Psoas muscle (tissue), 8 donors: Measurements from ENCODE around the gene RNF186. TPM values are rescaled to one million over a fixed set of nuclear protein-coding genes. Genes with fewer than 3 reads are reported as not detected.

Source experiments
- ATAC-seq, 4 donors: fragments of 200-7000 bp; cut with Tn5 transposase; one replicate each; pipeline ENCODE4 v1.9.1; 2020; ENCODE audit warnings: moderate library complexity in 3 of 4, mild to moderate bottlenecking in 2 of 4
- DNase-seq, 2 donors: peaks; one replicate each; pipeline ENCODE4 v3.0.0-alpha.2; 2020
- H3K27ac ChIP-seq: fragments of 200-600 bp; one replicate; pipeline ENCODE4 v1.8.0; 2022
- H3K27me3 ChIP-seq, 3 donors: fragments of 200-600 bp in 1 of 3; one replicate each; pipeline versions ENCODE4 v1.6.1 to v1.8.0; 2013 to 2022; ENCODE audit warnings: low read length in 2 of 3, mild to moderate bottlenecking in 2 of 3, moderate library complexity in 1 of 3; ENCODE audit not compliant: insufficient read depth in 3 of 3
- H3K36me3 ChIP-seq, 2 donors: fragments of 200-600 bp in 1 of 2; one replicate each; pipeline versions ENCODE4 v1.6.1 to v1.8.0; 2013 to 2022; ENCODE audit warnings: low read depth in 1 of 2, mild to moderate bottlenecking in 1 of 2, moderate library complexity in 1 of 2; ENCODE audit not compliant: insufficient read depth in 1 of 2
- H3K4me1 ChIP-seq: fragments of 200-600 bp; one replicate; pipeline ENCODE4 v1.8.0; 2022
- H3K4me3 ChIP-seq: fragments of 200-600 bp; one replicate; pipeline ENCODE4 v1.8.0; 2022; ENCODE audit warnings: mild to moderate bottlenecking
- H3K9me3 ChIP-seq: fragments of 200-600 bp; one replicate; pipeline ENCODE4 v1.8.0; 2022
- CTCF ChIP-seq: fragments of 200-600 bp; IDR thresholded peaks from one replicate; pipeline ENCODE4 v1.8.0; 2022; ENCODE audit warnings: antibody characterized with exemption
- WGBS, 3 donors: extraction: QIAGEN DNeasy Blood & Tissue Kit; methylation state at CpG; one replicate each; pipeline versions ENCODE4 v1.1.6 to v1.1.7; 2013; 5-methylcytosine and 5-hydroxymethylcytosine counted together
- intact Hi-C, 2 donors: fragments of 100-400 bp; cut with DNase I; formaldehyde crosslinking; loops; one replicate each; pipeline versions ENCODE4 v1.11.0 to v1.14.2; 2022
- polyA plus RNA-seq, 3 donors: library from polyadenylated mRNA; stranded (reverse); fragments of 200-250 nt; gene quantifications; one replicate each; pipeline ENCODE4 v1.2.3, GENCODE V29; 2013
- total RNA-seq, 4 donors: library from RNA; stranded (reverse); fragmentation: NEBNext Ultra II Directional in 2 of 4; extraction: Animal tissue kit (Norgen Biotek cat#: 25700) in 2 of 4; gene quantifications; one replicate each; pipeline versions ENCODE4 v1.2.1 to v1.2.4, GENCODE V29; 2021 to 2023
- donor health status: healthy with polysubstance abuse.
- donor health status: DM: no; HTN: no; CAD: no; lungs with moderate emphysema.
- donor health status: Bipolar disorder and iron deficiency.
- donor health status: healthy.
- donor health status: DM: yes; HTN: yes; CAD: no.
- donor health status: DM: no; HTN: no; CAD: no.
- donor health status: DM: no; HTN: no; CAD: no.
- donor health status: DM: yes; HTN: yes; CAD: no.

RNF186 gene
- total and polyA plus RNA-seq, 7 donors = 0.08 TPM; not detected in 6

- H3K4me1 ChIP-seq = no peaks in the 10 kb centered on the region
- no peak overlapping the region for H3K4me3 ChIP-seq
- no peaks in the 10 kb centered on the region for H3K36me3 ChIP-seq
- H3K9me3 ChIP-seq = peaks cover 5% of the 10 kb centered on the region
- DNase-seq (no peak), ATAC-seq (no peak)
- no peak for TF ChIP-seq CTCF
- no peak overlapping the region for H3K27ac ChIP-seq
- H3K27me3 ChIP-seq = no peaks in the 10 kb centered on the region
- intact Hi-C loops = loop anchor here in 1 of 2 donors (10.0 kb wide), 1 partner anchor 136 kb away; no protein-coding TSS in a partner anchor
- WGBS, 3 donors = 55 to 66% (median 63%) methylated on average over 2 of the region's 2 CpGs
These were observed 46.0 kb upstream of the RNF186 start for GRCh38 chr1:19861034-19861433.

GRCh38 chr1:19860418-19860817 lies 45.3 kb upstream of the RNF186 start:
- DNase-seq = no peak
- intact Hi-C loops = loop anchor here in 1 of 2 donors (10.0 kb wide), 1 partner anchor 136 kb away; no protein-coding TSS in a partner anchor
- TF ChIP-seq CTCF = no peak
- no peak for ATAC-seq
- peaks cover 5% of the 10 kb centered on the region for H3K9me3 ChIP-seq
- 40 to 67% (median 52%) methylated on average over 2 of the region's 2 CpGs for WGBS, 3 donors
- no peak overlapping the region for H3K27ac ChIP-seq
- no peaks in the 10 kb centered on the region for H3K4me1 ChIP-seq
- no peak overlapping the region for H3K4me3 ChIP-seq
- H3K36me3 ChIP-seq = no peaks in the 10 kb centered on the region
- H3K27me3 ChIP-seq = no peaks in the 10 kb centered on the region

DNA sequence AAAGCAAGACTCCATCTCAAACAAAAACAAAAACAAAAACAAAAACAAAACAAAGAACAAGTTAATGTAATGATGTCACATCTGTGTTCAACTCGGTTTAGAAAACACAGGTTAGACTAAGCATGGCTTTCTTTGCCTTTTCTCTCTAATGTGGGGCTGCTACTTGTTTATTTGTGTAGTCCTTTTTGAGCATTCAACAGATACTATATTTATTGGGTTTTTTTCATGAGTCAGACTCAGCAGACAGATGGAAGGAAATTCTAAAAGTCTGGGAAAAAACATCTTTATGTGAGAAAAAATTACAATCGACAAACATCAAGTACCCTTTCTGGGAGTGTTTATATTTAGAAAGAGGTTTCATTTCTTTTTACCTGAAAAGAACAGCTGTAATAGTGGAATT lies 44.8 kb upstream of the RNF186 start:
- WGBS, 3 donors = 74 to 80% (median 76%) methylated on average over 2 of the region's 2 CpGs
- H3K4me3 ChIP-seq = no peak overlapping the region
- DNase-seq = no peak
- TF ChIP-seq CTCF = no peak
- H3K9me3 ChIP-seq = peaks cover 5% of the 10 kb centered on the region
- intact Hi-C loops = loop anchor here in 1 of 2 donors (10.0 kb wide), 1 partner anchor 135 kb away; no protein-coding TSS in a partner anchor
- no peak for ATAC-seq
- H3K36me3 ChIP-seq = no peaks in the 10 kb centered on the region
- no peak overlapping the region for H3K27ac ChIP-seq
- H3K4me1 ChIP-seq = no peaks in the 10 kb centered on the region
- no peaks in the 10 kb centered on the region for H3K27me3 ChIP-seq

DNA sequence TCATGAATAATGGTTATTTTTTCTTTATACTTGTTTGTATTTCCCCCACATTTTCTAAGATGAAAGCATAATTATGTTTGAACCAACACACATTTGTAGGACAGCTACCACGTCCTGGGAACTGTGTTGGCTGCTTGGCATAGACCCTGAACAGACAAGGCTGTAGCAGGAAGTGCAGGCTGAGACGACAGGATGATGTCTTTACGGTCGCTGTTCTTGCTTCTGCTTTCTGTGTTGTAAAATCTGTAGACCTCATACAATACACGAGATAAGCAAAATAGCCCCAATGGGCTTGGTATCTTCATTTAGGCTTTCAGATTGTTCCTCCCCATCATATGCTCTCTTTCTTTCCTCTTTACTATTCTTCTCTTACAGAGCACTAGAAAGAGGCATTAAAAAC lies 43.8 kb upstream of the RNF186 start:
- H3K4me1 ChIP-seq = no peaks in the 10 kb centered on the region
- no peak overlapping the region for H3K4me3 ChIP-seq
- H3K27me3 ChIP-seq = no peaks in the 10 kb centered on the region
- 17 to 30% (median 25%) methylated on average over 5 of the region's 5 CpGs for WGBS, 3 donors
- H3K27ac ChIP-seq = no peak overlapping the region
- ATAC-seq (no peak), DNase-seq (no peak)
- H3K9me3 ChIP-seq = peaks cover 5% of the 10 kb centered on the region
- intact Hi-C loops = no loop called here
- H3K36me3 ChIP-seq = no peaks in the 10 kb centered on the region
- no peak for TF ChIP-seq CTCF

- ATAC-seq (no peak), DNase-seq (no peak)
- H3K27me3 ChIP-seq = no peaks in the 10 kb centered on the region
- intact Hi-C loops = no loop called here
- no peaks in the 10 kb centered on the region for H3K36me3 ChIP-seq
- H3K27ac ChIP-seq = no peak overlapping the region
- H3K4me3 ChIP-seq = no peak overlapping the region
- no peaks in the 10 kb centered on the region for H3K4me1 ChIP-seq
- TF ChIP-seq CTCF = no peak
- H3K9me3 ChIP-seq = no peaks in the 10 kb centered on the region
These were observed 39.8 kb upstream of the RNF186 start for GRCh38 chr1:19854866-19855265.
